Suprapubic skin (tissue), 4 donors: ENCODE measurements around the gene SVIP. TPM values are rescaled to one million over a fixed set of nuclear protein-coding genes. Genes with fewer than 3 reads are reported as not detected.

Experiments used
- DNase-seq, 2 donors: peaks; one replicate each; pipeline ENCODE4 v3.0.0-alpha.2; 2019; ENCODE audit warnings: low spot score in 2 of 2
- H3K27ac ChIP-seq: fragments of 200-600 bp; sonication (generic); one replicate; pipeline ENCODE4 v1.5.1; 2019
- H3K27me3 ChIP-seq: fragments of 200-600 bp; sonication (generic); one replicate; pipeline ENCODE4 v1.5.1; 2019
- H3K36me3 ChIP-seq: fragments of 200-600 bp; sonication (generic); one replicate; pipeline ENCODE4 v1.5.1; 2019
- H3K4me1 ChIP-seq: fragments of 200-600 bp; sonication (generic); one replicate; pipeline ENCODE4 v1.5.1; 2019
- H3K4me3 ChIP-seq: fragments of 200-600 bp; sonication (generic); one replicate; pipeline ENCODE4 v1.5.1; 2019; ENCODE audit warnings: mild to moderate bottlenecking
- H3K9me3 ChIP-seq: fragments of 200-600 bp; sonication (generic); one replicate; pipeline ENCODE4 v1.5.1; 2019
- EP300 ChIP-seq: sonication (generic); formaldehyde crosslinking; IDR thresholded peaks from one replicate; pipeline ENCODE4 v1.6.1; 2017; ENCODE audit warnings: antibody characterized with exemption
- POLR2A ChIP-seq, 2 donors: fragments of 450-650 bp; IDR thresholded peaks; one replicate each; pipeline ENCODE4 v1.6.1; 2017; ENCODE audit warnings: antibody characterized with exemption in 2 of 2, mild to moderate bottlenecking in 2 of 2, moderate library complexity in 2 of 2
- POLR2AphosphoS5 ChIP-seq, 3 donors: sonication (generic); formaldehyde crosslinking; IDR thresholded peaks; one replicate each; pipeline ENCODE4 v1.6.1; 2017; ENCODE audit warnings: antibody characterized with exemption in 3 of 3
- WGBS: methylation state at CpG from one replicate; pipeline ENCODE4 v1.1.5; 2018; 5-methylcytosine and 5-hydroxymethylcytosine counted together
- total RNA-seq, 4 donors: library from RNA; depleted of rRNA; stranded (reverse); fragments of >200 nt; gene quantifications; one replicate each; pipeline ENCODE4 v1.1.0, GENCODE V29; 2016
- TF ChIP-seq, protein P1 (sequence below), 2 donors: fragments of 200-600 bp in 1 of 2; fragments of 450-650 bp in 1 of 2; sonication (generic) in 1 of 2; IDR thresholded peaks; one replicate each; pipeline ENCODE4 v1.5.1; 2016 to 2019; ENCODE audit warnings: antibody characterized with exemption in 2 of 2, mild to moderate bottlenecking in 1 of 2, moderate library complexity in 1 of 2

SVIP gene
- total RNA-seq, 4 donors from 2014 or later, result 6.8 to 10.0 (median 7.9) TPM

DNA sequence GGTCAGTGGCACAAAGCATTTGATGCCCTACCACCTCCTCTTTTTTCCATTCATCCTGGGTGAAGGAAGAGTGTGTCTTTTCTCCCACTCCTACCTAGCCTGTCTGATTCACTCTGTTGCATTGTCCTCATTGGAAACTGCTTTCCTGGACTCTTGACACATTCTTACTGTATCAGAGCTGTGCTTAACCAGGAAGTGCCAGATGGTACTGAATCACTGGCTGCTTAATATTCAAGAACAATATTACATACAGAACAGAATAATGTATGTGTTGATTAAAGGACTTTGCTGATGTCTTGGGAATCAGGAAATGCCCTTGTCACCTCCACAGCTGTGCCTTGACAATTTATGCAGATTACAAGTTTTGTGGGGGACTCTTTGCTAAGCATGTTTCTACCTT is 44.4 kb downstream of the SVIP start:
- H3K9me3 ChIP-seq, result no peaks in the 10 kb centered on the region
- H3K4me3 ChIP-seq, result no peak overlapping the region
- no peaks in the 10 kb centered on the region for H3K36me3 ChIP-seq
- no peaks in the 10 kb centered on the region for H3K4me1 ChIP-seq
- TF ChIP-seq, protein P1, sequence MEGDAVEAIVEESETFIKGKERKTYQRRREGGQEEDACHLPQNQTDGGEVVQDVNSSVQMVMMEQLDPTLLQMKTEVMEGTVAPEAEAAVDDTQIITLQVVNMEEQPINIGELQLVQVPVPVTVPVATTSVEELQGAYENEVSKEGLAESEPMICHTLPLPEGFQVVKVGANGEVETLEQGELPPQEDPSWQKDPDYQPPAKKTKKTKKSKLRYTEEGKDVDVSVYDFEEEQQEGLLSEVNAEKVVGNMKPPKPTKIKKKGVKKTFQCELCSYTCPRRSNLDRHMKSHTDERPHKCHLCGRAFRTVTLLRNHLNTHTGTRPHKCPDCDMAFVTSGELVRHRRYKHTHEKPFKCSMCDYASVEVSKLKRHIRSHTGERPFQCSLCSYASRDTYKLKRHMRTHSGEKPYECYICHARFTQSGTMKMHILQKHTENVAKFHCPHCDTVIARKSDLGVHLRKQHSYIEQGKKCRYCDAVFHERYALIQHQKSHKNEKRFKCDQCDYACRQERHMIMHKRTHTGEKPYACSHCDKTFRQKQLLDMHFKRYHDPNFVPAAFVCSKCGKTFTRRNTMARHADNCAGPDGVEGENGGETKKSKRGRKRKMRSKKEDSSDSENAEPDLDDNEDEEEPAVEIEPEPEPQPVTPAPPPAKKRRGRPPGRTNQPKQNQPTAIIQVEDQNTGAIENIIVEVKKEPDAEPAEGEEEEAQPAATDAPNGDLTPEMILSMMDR (IDR thresholded peaks at IDR 0.05), result no peak
- no peak for TF ChIP-seq EP300
- no peak for TF ChIP-seq POLR2AphosphoS5 (IDR thresholded peaks at IDR 0.05)
- TF ChIP-seq POLR2A (IDR thresholded peaks at IDR 0.05), result no peak
- no peak overlapping the region for H3K27ac ChIP-seq
- no peaks in the 10 kb centered on the region for H3K27me3 ChIP-seq
- no peak for DNase-seq

DNA sequence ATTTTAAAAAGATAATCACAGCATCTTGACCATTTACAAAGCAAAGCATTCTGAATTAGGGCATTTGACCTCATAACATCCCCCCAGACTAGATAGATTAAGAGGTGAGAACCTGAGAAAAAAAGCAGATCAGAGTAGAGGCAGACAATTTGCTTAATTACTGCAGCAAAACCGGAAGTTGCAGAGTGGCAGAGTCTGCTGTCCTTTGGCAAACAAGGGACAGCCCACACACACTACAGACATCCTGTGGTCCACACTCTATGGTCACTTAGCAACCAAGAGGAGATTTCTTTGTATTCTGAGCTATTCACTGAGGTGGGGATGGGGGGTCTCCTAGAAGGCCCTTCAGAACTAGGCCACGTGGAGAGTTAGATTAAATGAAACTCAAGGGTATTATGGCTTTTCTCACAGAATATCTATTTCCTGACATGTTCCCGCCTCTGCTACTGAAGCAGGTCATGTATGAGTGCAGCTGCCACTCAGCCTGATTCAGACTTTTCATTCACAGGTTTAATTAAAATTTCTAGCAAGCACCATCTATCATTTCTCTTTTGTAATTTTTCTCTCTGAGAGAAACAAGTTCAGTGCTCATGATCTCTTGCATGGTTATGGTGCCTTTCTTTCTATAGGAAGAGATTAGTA is 48.5 kb downstream of the SVIP start:
- TF ChIP-seq POLR2A (IDR thresholded peaks at IDR 0.05) (no peak), POLR2AphosphoS5 (IDR thresholded peaks at IDR 0.05) (no peak), EP300 (no peak)
- TF ChIP-seq, protein P1 (IDR thresholded peaks at IDR 0.05), result no peak

DNA sequence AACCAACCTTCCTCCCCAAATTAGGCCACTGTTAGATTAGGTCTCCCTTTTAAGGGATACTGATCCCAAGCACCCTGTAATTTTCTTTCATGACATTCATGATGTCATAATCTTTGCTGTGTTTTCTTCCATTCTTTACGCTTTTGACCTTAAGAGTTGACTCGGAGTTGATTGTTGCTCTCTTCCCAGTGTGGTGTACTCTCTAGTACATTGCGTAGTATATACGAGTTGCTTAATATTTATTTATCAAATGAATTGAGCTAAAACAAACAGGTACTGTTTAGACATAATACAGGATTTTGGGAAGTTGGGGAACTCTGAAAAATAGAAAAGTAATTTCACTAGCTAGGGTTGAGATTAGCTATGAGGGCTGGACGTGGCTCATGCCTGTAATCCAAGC is 49.8 kb downstream of the SVIP start:
- no peak for DNase-seq
- no peaks in the 10 kb centered on the region for H3K36me3 ChIP-seq
- no peaks in the 10 kb centered on the region for H3K9me3 ChIP-seq
- no peaks in the 10 kb centered on the region for H3K27me3 ChIP-seq
- H3K27ac ChIP-seq, result no peak overlapping the region
- H3K4me1 ChIP-seq, result no peaks in the 10 kb centered on the region
- no peak overlapping the region for H3K4me3 ChIP-seq
- TF ChIP-seq EP300 (no peak), POLR2AphosphoS5 (IDR thresholded peaks at IDR 0.05) (no peak), POLR2A (IDR thresholded peaks at IDR 0.05) (no peak)
- TF ChIP-seq, protein P1 (IDR thresholded peaks at IDR 0.05), result no peak
- WGBS, result 89% methylated on average over 5 of the region's 5 CpGs

More for the DNA sequence above, 48.5 kb downstream of the SVIP start:
- H3K4me3 ChIP-seq, result no peak overlapping the region
- 57% methylated on average over 3 of the region's 3 CpGs for WGBS
- H3K27ac ChIP-seq, result no peak overlapping the region
- no peaks in the 10 kb centered on the region for H3K4me1 ChIP-seq
- H3K9me3 ChIP-seq, result no peaks in the 10 kb centered on the region
- no peaks in the 10 kb centered on the region for H3K36me3 ChIP-seq
- H3K27me3 ChIP-seq, result no peaks in the 10 kb centered on the region
- DNase-seq, result no peak

DNA sequence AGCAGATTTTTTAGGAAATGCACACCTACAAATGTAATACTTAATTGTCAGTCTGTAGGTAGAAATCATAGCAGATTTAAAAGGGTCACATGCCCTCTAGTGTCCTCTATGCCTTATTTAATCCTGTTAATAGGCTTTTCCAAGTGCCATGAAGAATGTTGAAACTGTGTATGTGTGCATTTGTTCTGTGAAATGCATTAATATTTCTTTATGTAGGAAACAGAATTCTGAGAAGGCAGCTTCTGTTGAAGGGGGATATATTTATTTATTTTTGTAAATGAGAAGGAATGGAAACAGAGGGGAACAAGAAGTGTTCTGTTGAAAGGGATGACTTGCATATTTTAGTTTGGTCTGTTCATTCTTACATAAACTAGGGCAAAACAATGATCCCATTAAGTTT is 51.0 kb downstream of the SVIP start:
- no peaks in the 10 kb centered on the region for H3K27me3 ChIP-seq
- no peak overlapping the region for H3K27ac ChIP-seq
- H3K4me1 ChIP-seq, result no peaks in the 10 kb centered on the region
- no peak overlapping the region for H3K4me3 ChIP-seq
- no peak for DNase-seq
- H3K9me3 ChIP-seq, result no peaks in the 10 kb centered on the region
- no peaks in the 10 kb centered on the region for H3K36me3 ChIP-seq
- TF ChIP-seq EP300 (no peak), POLR2A (IDR thresholded peaks at IDR 0.05) (no peak)

DNA sequence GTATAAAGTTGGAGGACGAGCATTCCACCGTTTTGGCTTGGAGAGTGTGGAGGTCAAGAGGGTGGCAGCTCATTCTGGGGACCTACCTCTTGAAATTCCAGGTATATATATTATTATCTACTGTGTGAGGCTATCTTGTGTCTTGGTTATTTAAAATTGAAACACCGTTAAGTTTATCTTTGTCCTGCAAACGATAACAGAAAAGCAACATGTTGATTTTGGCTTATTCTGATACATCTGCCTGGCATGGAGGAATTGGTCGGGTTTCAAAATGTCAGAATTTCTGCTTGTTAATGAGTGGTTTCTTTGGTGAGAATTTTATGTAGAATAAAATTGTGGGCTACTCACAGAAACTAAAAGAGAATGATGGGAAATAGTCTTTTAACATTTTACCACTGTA is 54.4 kb downstream of the SVIP start:
- Histone ChIP-seq H3K36me3 (no peaks in the 10 kb centered on the region), H3K4me3 (no peak overlapping the region), H3K27me3 (no peaks in the 10 kb centered on the region), H3K27ac (no peak overlapping the region), H3K4me1 (no peaks in the 10 kb centered on the region), H3K9me3 (no peaks in the 10 kb centered on the region)
- 91% methylated on average over 5 of the region's 5 CpGs for WGBS
- TF ChIP-seq EP300 (no peak), POLR2AphosphoS5 (IDR thresholded peaks at IDR 0.05) (no peak), POLR2A (IDR thresholded peaks at IDR 0.05) (no peak)
- TF ChIP-seq, protein P1 (IDR thresholded peaks at IDR 0.05), result no peak
- DNase-seq, result no peak

DNA sequence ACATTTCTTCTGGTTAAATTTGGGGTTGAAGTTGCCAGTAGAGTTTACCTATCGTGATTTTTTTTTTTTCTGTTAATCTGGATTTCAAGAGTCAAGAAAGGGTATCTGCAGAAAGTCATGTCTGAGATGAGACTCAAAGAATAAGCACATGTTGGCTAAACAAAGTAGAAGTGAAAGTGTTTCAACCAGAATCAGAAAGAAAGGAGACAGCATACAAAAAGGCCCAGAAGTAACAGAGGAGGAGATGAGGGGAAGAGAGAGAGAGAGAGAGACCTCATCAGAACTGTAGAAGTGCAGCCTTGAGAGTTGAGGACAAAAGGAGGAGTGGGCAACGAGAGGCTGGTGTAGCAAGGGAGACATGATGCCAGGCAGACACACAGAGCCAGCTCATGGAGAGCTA is 54.9 kb downstream of the SVIP start:
- no peak overlapping the region for H3K27ac ChIP-seq
- TF ChIP-seq EP300, result no peak
- TF ChIP-seq POLR2AphosphoS5 (IDR thresholded peaks at IDR 0.05), result no peak
- TF ChIP-seq, protein P1 (IDR thresholded peaks at IDR 0.05), result no peak
- no peak for TF ChIP-seq POLR2A (IDR thresholded peaks at IDR 0.05)

More for the DNA sequence above, 54.9 kb downstream of the SVIP start:
- Histone ChIP-seq H3K27me3 (no peaks in the 10 kb centered on the region), H3K4me1 (no peaks in the 10 kb centered on the region), H3K9me3 (no peaks in the 10 kb centered on the region), H3K36me3 (no peaks in the 10 kb centered on the region), H3K4me3 (no peak overlapping the region)
- WGBS, result 91% methylated on average over 2 of the region's 2 CpGs
- no peak for DNase-seq
